Panc1 (cell line): ENCODE results near the gene MINDY4. TPM values are rescaled to one million over a fixed set of nuclear protein-coding genes. Genes with fewer than 3 reads are reported as not detected.
A peak's percentile ranks its signal among the peaks of the same experiment; 100 is the strongest.

Source experiments
- ATAC-seq: fragments of 200-7000 bp; cut with Tn5 transposase; 2 replicates; pipeline ENCODE4 v1.9.1; 2020; ENCODE audit warnings: mild to moderate bottlenecking, moderate library complexity
- BruUV-seq: library from RNA; stranded (reverse); fragments of 400-500 nt; replicated peaks from 2 replicates; lab custom pipeline; 2021; lab: Mats Ljungman, UMichigan
- CTCF ChIA-PET: fragments of 300-600 bp; sonication (Branson Sonifier 250); formaldehyde crosslinking; loops from one replicate; lab custom pipeline; 2022; ENCODE audit warnings: antibody characterized with exemption; lab: Charles Lee
- POLR2A ChIA-PET: fragments of 300-600 bp; sonication (Branson Sonifier 250); formaldehyde crosslinking; loops from one replicate; lab custom pipeline; 2022; ENCODE audit warnings: antibody characterized with exemption; lab: Charles Lee
- DNase-seq: peaks from one replicate; pipeline ENCODE4 v3.0.0-alpha.2; 2010; ENCODE audit warnings: low read depth, low spot score
- H3K27ac ChIP-seq: 2 replicates; pipeline ENCODE4 v1.5.1; 2011; ENCODE audit warnings: mild to moderate bottlenecking, low read length, inconsistent platforms
- H3K27me3 ChIP-seq: fragments of 200-500 bp; sonication (Bioruptor generic); 2 replicates; pipeline ENCODE4 v1.6.0; 2014; ENCODE audit warnings: low read length, inconsistent platforms; ENCODE audit not compliant: control insufficient read depth, insufficient read depth
- H3K36me3 ChIP-seq: fragments of 200-500 bp; sonication (Bioruptor generic); 2 replicates; pipeline ENCODE4 v1.5.1; 2014; ENCODE audit warnings: inconsistent platforms, mild to moderate bottlenecking, low read length, moderate library complexity; ENCODE audit not compliant: control insufficient read depth, insufficient read depth
- H3K4me1 ChIP-seq: 2 replicates; pipeline ENCODE4 v1.5.1; 2011; ENCODE audit warnings: inconsistent platforms, mild to moderate bottlenecking, low read length, moderate library complexity; ENCODE audit not compliant: control insufficient read depth, insufficient read depth
- H3K4me3 ChIP-seq, 2 experiments: 2 replicates each; pipeline ENCODE4 v1.5.1; 2011 to 2012; ENCODE audit warnings: low read depth in 2 of 2, low read length in 2 of 2, mild to moderate bottlenecking in 2 of 2, inconsistent platforms in 1 of 2, moderate library complexity in 1 of 2
- H3K9me3 ChIP-seq: fragments of 200-500 bp; sonication (Bioruptor generic); 2 replicates; pipeline ENCODE4 v1.5.1; 2014; ENCODE audit warnings: low read depth, mild to moderate bottlenecking, inconsistent platforms, low read length, moderate library complexity; ENCODE audit not compliant: control insufficient read depth, insufficient read depth
- POLR2AphosphoS5 ChIP-seq: IDR thresholded peaks from 2 replicates; pipeline ENCODE4 v1.6.1; 2012; ENCODE audit warnings: mild to moderate bottlenecking, low read depth, low read length, moderate library complexity
- SIN3A ChIP-seq: IDR thresholded peaks from 2 replicates; pipeline ENCODE4 v1.6.1; 2012; ENCODE audit warnings: low read depth, mild to moderate bottlenecking, low read length, moderate library complexity, borderline replicate concordance; ENCODE audit not compliant: insufficient read depth
- TCF7L2 ChIP-seq: IDR thresholded peaks from 2 replicates; pipeline ENCODE4 v1.6.1; 2011; ENCODE audit warnings: mild to moderate bottlenecking, low read depth, low read length, inconsistent platforms
- in situ Hi-C: cut with HindIII; loops from 2 replicates; pipeline ENCODE4 v1.10.0; 2016; ENCODE audit warnings: low sequenced_read_pairs, low pct_unique_long_range_greater_than_20kb
- intact Hi-C: fragments of 100-400 bp; cut with micrococcal nuclease; formaldehyde crosslinking; loops from one replicate; pipeline ENCODE4 v1.10.0; 2022; ENCODE audit not compliant: unreplicated experiment
- total RNA-seq: library from RNA; stranded (reverse); gene quantifications from one replicate; pipeline ENCODE4 v1.2.1, GENCODE V29; 2021; ENCODE audit not compliant: unreplicated experiment
- TF ChIP-seq, protein P1 (sequence below): fragments of 450-650 bp; IDR thresholded peaks from 2 replicates; pipeline ENCODE4 v1.5.1; 2017; ENCODE audit warnings: mild to moderate bottlenecking
- TF ChIP-seq, protein P2 (sequence below), 2 experiments: IDR thresholded peaks; 2 replicates each; pipeline ENCODE4 v1.6.1; 2011 to 2012; ENCODE audit warnings: low read depth in 2 of 2, control low read depth in 1 of 2, low read length in 1 of 2, mild to moderate bottlenecking in 1 of 2, moderate library complexity in 1 of 2; ENCODE audit not compliant: insufficient read depth in 1 of 2

The MINDY4 gene
- total RNA-seq, 1 experiment from 2014 or later = 6.2 TPM

DNA sequence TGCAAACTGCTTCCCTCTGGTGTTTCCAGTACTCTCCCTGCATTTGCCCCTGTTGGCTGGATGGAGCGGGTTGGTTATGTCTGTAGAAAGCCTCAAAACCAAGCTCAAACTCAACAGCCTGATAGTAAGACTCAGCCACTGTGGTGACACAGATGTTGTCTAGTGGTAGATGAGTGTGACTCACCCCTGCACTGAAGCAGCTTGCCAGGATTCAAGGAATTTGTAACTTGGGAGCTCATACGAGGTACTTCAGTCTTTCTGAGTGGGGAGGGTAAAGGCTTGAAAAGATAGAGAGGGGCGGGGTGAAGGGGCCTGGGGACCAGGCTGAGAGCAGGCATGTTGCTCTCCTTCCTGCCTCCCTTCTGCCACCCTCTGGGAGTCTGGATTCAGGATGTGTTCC is 117.5 kb downstream of the MINDY4 start:
- ChIA-PET CTCF (no interaction called here), POLR2A (no interaction called here)
- TF ChIP-seq, protein P1, sequence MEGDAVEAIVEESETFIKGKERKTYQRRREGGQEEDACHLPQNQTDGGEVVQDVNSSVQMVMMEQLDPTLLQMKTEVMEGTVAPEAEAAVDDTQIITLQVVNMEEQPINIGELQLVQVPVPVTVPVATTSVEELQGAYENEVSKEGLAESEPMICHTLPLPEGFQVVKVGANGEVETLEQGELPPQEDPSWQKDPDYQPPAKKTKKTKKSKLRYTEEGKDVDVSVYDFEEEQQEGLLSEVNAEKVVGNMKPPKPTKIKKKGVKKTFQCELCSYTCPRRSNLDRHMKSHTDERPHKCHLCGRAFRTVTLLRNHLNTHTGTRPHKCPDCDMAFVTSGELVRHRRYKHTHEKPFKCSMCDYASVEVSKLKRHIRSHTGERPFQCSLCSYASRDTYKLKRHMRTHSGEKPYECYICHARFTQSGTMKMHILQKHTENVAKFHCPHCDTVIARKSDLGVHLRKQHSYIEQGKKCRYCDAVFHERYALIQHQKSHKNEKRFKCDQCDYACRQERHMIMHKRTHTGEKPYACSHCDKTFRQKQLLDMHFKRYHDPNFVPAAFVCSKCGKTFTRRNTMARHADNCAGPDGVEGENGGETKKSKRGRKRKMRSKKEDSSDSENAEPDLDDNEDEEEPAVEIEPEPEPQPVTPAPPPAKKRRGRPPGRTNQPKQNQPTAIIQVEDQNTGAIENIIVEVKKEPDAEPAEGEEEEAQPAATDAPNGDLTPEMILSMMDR = no peak
- TF ChIP-seq, protein P2, sequence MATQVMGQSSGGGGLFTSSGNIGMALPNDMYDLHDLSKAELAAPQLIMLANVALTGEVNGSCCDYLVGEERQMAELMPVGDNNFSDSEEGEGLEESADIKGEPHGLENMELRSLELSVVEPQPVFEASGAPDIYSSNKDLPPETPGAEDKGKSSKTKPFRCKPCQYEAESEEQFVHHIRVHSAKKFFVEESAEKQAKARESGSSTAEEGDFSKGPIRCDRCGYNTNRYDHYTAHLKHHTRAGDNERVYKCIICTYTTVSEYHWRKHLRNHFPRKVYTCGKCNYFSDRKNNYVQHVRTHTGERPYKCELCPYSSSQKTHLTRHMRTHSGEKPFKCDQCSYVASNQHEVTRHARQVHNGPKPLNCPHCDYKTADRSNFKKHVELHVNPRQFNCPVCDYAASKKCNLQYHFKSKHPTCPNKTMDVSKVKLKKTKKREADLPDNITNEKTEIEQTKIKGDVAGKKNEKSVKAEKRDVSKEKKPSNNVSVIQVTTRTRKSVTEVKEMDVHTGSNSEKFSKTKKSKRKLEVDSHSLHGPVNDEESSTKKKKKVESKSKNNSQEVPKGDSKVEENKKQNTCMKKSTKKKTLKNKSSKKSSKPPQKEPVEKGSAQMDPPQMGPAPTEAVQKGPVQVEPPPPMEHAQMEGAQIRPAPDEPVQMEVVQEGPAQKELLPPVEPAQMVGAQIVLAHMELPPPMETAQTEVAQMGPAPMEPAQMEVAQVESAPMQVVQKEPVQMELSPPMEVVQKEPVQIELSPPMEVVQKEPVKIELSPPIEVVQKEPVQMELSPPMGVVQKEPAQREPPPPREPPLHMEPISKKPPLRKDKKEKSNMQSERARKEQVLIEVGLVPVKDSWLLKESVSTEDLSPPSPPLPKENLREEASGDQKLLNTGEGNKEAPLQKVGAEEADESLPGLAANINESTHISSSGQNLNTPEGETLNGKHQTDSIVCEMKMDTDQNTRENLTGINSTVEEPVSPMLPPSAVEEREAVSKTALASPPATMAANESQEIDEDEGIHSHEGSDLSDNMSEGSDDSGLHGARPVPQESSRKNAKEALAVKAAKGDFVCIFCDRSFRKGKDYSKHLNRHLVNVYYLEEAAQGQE (IDR thresholded peaks at IDR 0.05; ENCODE audit: insufficient read depth in 1 of 2, low read depth in 2 of 2, low read length in 1 of 2) = no peak
- TF ChIP-seq SIN3A (no peak), TCF7L2 (no peak), POLR2AphosphoS5 (no peak)
- no peak overlapping the region for H3K27ac ChIP-seq
- BruUV-seq = no TSS peak
- no peak overlapping the region for H3K4me3 ChIP-seq
- intact Hi-C loops (no loop called here), in situ Hi-C loops (no loop called here)
- H3K27me3 ChIP-seq = no peaks in the 10 kb centered on the region; the same call in none of the 2 replicates
- no peaks in the 10 kb centered on the region for H3K36me3 ChIP-seq
- no peaks in the 10 kb centered on the region for H3K9me3 ChIP-seq
- 0 out of 2 replicates have a peak, but pooled peaks cover 2% of the 10 kb centered on the region for H3K4me1 ChIP-seq
- DNase-seq (no peak), ATAC-seq (peak; percentile 24; the same call in 1 of the 2 replicates)

DNA sequence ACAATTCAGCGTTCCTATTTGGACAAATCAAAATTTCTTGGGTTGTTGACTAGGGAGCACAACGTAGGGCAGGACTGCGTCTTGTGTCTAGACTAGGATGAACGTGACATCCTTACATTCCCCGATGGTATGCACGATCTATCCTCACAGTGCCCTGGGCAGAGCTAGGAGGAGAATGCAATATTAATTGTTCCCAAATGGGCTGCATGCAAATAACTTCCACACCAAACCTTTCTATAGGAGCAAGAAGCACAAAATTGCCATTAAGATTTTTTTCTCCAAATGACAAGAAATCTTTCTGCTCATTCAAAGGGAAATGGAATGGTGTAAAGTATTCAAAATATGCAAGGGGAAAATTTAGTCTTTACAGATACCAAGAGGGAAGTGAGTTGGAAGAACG is 119.0 kb downstream of the MINDY4 start:
- ChIA-PET CTCF (no interaction called here), POLR2A (no interaction called here)
- intact Hi-C loops = no loop called here
- Histone ChIP-seq H3K9me3 (no peaks in the 10 kb centered on the region), H3K27me3 (no peaks in the 10 kb centered on the region; the same call in none of the 2 replicates), H3K36me3 (no peaks in the 10 kb centered on the region), H3K4me1 (0 out of 2 replicates have a peak, but pooled peaks cover 2% of the 10 kb centered on the region), H3K27ac (no peak overlapping the region), H3K4me3 (no peak overlapping the region)
- TF ChIP-seq POLR2AphosphoS5 (no peak), TCF7L2 (no peak), SIN3A (no peak)
- TF ChIP-seq, protein P2 (IDR thresholded peaks at IDR 0.05; ENCODE audit: insufficient read depth in 1 of 2, low read depth in 2 of 2, low read length in 1 of 2) = no peak
- ATAC-seq (no peak), DNase-seq (no peak)
- BruUV-seq = no TSS peak
- in situ Hi-C loops = no loop called here
